ENCODE measurements around the gene SASH1. TPM values are rescaled to one million over a fixed set of nuclear protein-coding genes. Genes with fewer than 3 reads are reported as not detected.

Gene SASH1
- total RNA-seq, 1 experiment from 2014 or later, result 27.4 TPM

DNA sequence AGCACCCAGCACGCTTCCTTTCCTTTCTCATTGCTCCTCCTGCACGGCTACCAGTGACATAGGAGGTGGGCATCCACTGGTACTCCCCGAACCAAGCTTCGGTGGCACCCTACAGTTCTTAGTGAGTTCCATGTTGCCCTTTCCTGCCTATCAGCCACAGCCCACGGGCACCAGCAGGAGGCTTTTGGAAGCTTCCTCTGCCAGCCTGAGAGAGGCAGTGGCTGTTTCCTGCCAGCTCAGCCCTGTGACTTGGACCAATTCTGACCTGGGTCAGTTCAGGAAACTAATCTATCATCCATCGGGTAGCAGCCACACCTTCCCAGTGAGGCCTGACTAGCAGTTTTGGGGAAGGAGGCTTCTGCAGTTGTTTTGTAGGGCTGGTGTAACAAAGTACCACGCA is 227.8 kb downstream of the SASH1 start:
- CTCF ChIA-PET, result no interaction called here
- H3K4me3 Mint-ChIP-seq, result no peak overlapping the region
- no peak overlapping the region; the same call in 1 of the 2 replicates for H3K27ac Mint-ChIP-seq
- ATAC-seq, result no peak
- TF ChIP-seq, protein P1, sequence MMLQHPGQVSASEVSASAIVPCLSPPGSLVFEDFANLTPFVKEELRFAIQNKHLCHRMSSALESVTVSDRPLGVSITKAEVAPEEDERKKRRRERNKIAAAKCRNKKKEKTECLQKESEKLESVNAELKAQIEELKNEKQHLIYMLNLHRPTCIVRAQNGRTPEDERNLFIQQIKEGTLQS (CRISPR knock-in tag; conservative IDR thresholded peaks at IDR 0.05), result no peak
- no peak for TF ChIP-seq MYBL2 (CRISPR knock-in tag; IDR thresholded peaks at IDR 0.05)
- TF ChIP-seq IRF2 (CRISPR knock-in tag; IDR thresholded peaks at IDR 0.05; ENCODE audit: borderline replicate concordance, low read depth), result no peak
- no peak for TF ChIP-seq STAT6 (CRISPR knock-in tag; conservative IDR thresholded peaks at IDR 0.05; ENCODE audit: low read depth)
- TF ChIP-seq NR3C1 (CRISPR knock-in tag; conservative IDR thresholded peaks at IDR 0.05; ENCODE audit: low read depth), result no peak
- TF ChIP-seq ZNF281 (CRISPR knock-in tag; IDR thresholded peaks at IDR 0.05), result no peak
- no peak for TF ChIP-seq ATF1 (CRISPR knock-in tag; IDR thresholded peaks at IDR 0.05)
- no peak for TF ChIP-seq E2F4 (CRISPR knock-in tag; IDR thresholded peaks at IDR 0.05; ENCODE audit: borderline replicate concordance, low read depth)
- no peak for TF ChIP-seq SP1 (CRISPR knock-in tag; conservative IDR thresholded peaks at IDR 0.05)
- no peak for TF ChIP-seq JUN (CRISPR knock-in tag; IDR thresholded peaks at IDR 0.05)
- TF ChIP-seq, protein P2, sequence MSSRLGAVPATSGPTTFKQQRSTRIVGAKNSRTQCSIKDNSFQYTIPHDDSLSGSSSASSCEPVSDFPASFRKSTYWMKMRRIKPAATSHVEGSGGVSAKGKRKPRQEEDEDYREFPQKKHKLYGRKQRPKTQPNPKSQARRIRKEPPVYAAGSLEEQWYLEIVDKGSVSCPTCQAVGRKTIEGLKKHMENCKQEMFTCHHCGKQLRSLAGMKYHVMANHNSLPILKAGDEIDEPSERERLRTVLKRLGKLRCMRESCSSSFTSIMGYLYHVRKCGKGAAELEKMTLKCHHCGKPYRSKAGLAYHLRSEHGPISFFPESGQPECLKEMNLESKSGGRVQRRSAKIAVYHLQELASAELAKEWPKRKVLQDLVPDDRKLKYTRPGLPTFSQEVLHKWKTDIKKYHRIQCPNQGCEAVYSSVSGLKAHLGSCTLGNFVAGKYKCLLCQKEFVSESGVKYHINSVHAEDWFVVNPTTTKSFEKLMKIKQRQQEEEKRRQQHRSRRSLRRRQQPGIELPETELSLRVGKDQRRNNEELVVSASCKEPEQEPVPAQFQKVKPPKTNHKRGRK (CRISPR knock-in tag; IDR thresholded peaks at IDR 0.05; ENCODE audit: borderline replicate concordance), result no peak
- no peak for TF ChIP-seq ZNF423 (CRISPR knock-in tag; IDR thresholded peaks at IDR 0.05)
- no peak for TF ChIP-seq CREB1 (CRISPR knock-in tag; IDR thresholded peaks at IDR 0.05)
- TF ChIP-seq, protein P3, sequence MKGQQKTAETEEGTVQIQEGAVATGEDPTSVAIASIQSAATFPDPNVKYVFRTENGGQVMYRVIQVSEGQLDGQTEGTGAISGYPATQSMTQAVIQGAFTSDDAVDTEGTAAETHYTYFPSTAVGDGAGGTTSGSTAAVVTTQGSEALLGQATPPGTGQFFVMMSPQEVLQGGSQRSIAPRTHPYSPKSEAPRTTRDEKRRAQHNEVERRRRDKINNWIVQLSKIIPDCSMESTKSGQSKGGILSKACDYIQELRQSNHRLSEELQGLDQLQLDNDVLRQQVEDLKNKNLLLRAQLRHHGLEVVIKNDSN (CRISPR knock-in tag; IDR thresholded peaks at IDR 0.05), result no peak
- TF ChIP-seq USF2 (CRISPR knock-in tag; IDR thresholded peaks at IDR 0.05), result no peak
- no peak for TF ChIP-seq KAT7 (CRISPR knock-in tag; IDR thresholded peaks at IDR 0.05; ENCODE audit: borderline replicate concordance)
- no peak for TF ChIP-seq FOXJ3 (CRISPR knock-in tag; IDR thresholded peaks at IDR 0.05; ENCODE audit: borderline replicate concordance)
- DNase-seq (ENCODE audit: low spot score), result no peak
- peaks cover 10% of the 10 kb centered on the region for H3K4me1 Mint-ChIP-seq
- no peaks in the 10 kb centered on the region for H3K36me3 Mint-ChIP-seq
- POLR2A ChIA-PET, result no interaction called here
- H3K9me3 Mint-ChIP-seq, result no peaks in the 10 kb centered on the region
- no peaks in the 10 kb centered on the region; the same call in none of the 2 replicates for H3K27me3 Mint-ChIP-seq (ENCODE audit: low read depth)

Data from WTC11 (cell line).